HCT116 (cell line): ENCODE measurements around the gene ATP6V1G2. TPM values are rescaled to one million over a fixed set of nuclear protein-coding genes. Genes with fewer than 3 reads are reported as not detected.

Experiments
- ATAC-seq: fragments of 200-7000 bp; cut with Tn5 transposase; 2 replicates; pipeline ENCODE4 v1.9.1; 2020; ENCODE audit warnings: mild to moderate bottlenecking, moderate library complexity
- BruUV-seq: library from RNA; stranded (reverse); fragments of 400-500 nt; replicated peaks from 2 replicates; lab custom pipeline; 2021; lab: Mats Ljungman, UMichigan
- CTCF ChIA-PET: fragments of 300-600 bp; sonication (Branson Sonifier 250); formaldehyde crosslinking; loops from one replicate; lab custom pipeline; 2021; ENCODE audit warnings: antibody characterized with exemption; lab: Charles Lee
- POLR2A ChIA-PET: fragments of 300-600, 350-600 bp; sonication (Branson Sonifier 250); formaldehyde crosslinking; loops from one replicate; lab custom pipeline; 2021; ENCODE audit warnings: antibody characterized with exemption; lab: Charles Lee
- RAD21 ChIA-PET, 2 experiments: fragments of 300-600 bp; sonication (Branson Sonifier 250); formaldehyde crosslinking; loops; one replicate each; lab custom pipeline; 2023; ENCODE audit warnings: low total read pairs in 2 of 2; ENCODE audit not compliant: uncharacterized antibody in 2 of 2, unreplicated experiment in 2 of 2, low non-redundant PET in 1 of 2; lab: Charles Lee
- DNase-seq: peaks from one replicate; pipeline ENCODE4 v3.0.0-alpha.2; 2010; ENCODE audit warnings: low read depth, low spot score
- H2AFZ ChIP-seq: fragments of 200-600 bp; shearing (Covaris generic), sonication (generic); 2 replicates; pipeline ENCODE4 v1.6.1; 2017; ENCODE audit warnings: low read depth, mixed run types, mixed read lengths, antibody characterized with exemption, low read length; ENCODE audit not compliant: poor library complexity, severe bottlenecking
- H3K27ac ChIP-seq: 2 replicates; pipeline ENCODE4 v1.5.1; 2012; ENCODE audit warnings: low read depth, low read length
- H3K27me3 ChIP-seq: fragments of 200-600 bp; sonication (generic); 2 replicates; pipeline ENCODE4 v1.6.1; 2016; ENCODE audit warnings: mixed run types, low read length, mixed read lengths; ENCODE audit not compliant: insufficient read depth
- H3K36me3 ChIP-seq, 2 experiments: fragments of 200-500 bp in 1 of 2; fragments of 200-600 bp in 1 of 2; sonication (Bioruptor generic) in 1 of 2; sonication (generic) in 1 of 2; 2 replicates each; pipeline versions ENCODE4 v1.5.1 to v1.6.1; 2014 to 2016; ENCODE audit warnings: low read length in 2 of 2, inconsistent platforms in 1 of 2, mixed read lengths in 1 of 2, mixed run types in 1 of 2; ENCODE audit not compliant: insufficient read depth in 2 of 2, control insufficient read depth in 1 of 2
- H3K4me1 ChIP-seq, 2 experiments: fragments of 200-600 bp in 1 of 2; sonication (generic) in 1 of 2; 2 replicates each; pipeline versions ENCODE4 v1.5.1 to v1.6.1; 2012 to 2017; ENCODE audit warnings: low read length in 2 of 2, inconsistent platforms in 1 of 2, mild to moderate bottlenecking in 1 of 2, mixed read lengths in 1 of 2, mixed run types in 1 of 2, moderate library complexity in 1 of 2; ENCODE audit not compliant: insufficient read depth in 2 of 2, control insufficient read depth in 1 of 2
- H3K4me2 ChIP-seq: fragments of 200-600 bp; sonication (generic); 2 replicates; pipeline ENCODE4 v1.6.1; 2017; ENCODE audit warnings: mixed run types, low read length, mixed read lengths
- H3K4me3 ChIP-seq, 2 experiments: fragments of 200-600 bp in 1 of 2; sonication (generic) in 1 of 2; replicated peaks in 1 of 2; 2 replicates each; pipeline ENCODE4 v1.5.1; 2011 to 2016; ENCODE audit warnings: low read length in 2 of 2, control low read depth in 1 of 2, low read depth in 1 of 2, mild to moderate bottlenecking in 1 of 2, mixed read lengths in 1 of 2, mixed run types in 1 of 2
- H3K79me2 ChIP-seq: fragments of 200-600 bp; sonication (generic); 2 replicates; pipeline ENCODE4 v1.6.1; 2017; ENCODE audit warnings: mild to moderate bottlenecking, mixed run types, low read length, moderate library complexity, mixed read lengths; ENCODE audit not compliant: insufficient read depth
- H3K9ac ChIP-seq: fragments of 200-600 bp; sonication (generic); 2 replicates; pipeline ENCODE4 v1.6.1; 2016; ENCODE audit warnings: low read length, mixed read lengths
- H3K9me2 ChIP-seq: fragments of 200-600 bp; sonication (generic), shearing (Covaris generic); 2 replicates; pipeline ENCODE4 v1.6.1; 2017; ENCODE audit warnings: mixed run types, mild to moderate bottlenecking, moderate library complexity; ENCODE audit not compliant: insufficient read depth
- H3K9me3 ChIP-seq, 2 experiments: fragments of 200-500 bp in 1 of 2; fragments of 200-600 bp in 1 of 2; sonication (Bioruptor generic) in 1 of 2; sonication (generic) in 1 of 2; 2 replicates each; pipeline ENCODE4 v1.6.1; 2014 to 2017; ENCODE audit warnings: low read length in 2 of 2, mixed read lengths in 2 of 2, inconsistent platforms in 1 of 2, low read depth in 1 of 2, mild to moderate bottlenecking in 1 of 2, mixed run types in 1 of 2, moderate library complexity in 1 of 2; ENCODE audit not compliant: control insufficient read depth in 1 of 2, insufficient read depth in 1 of 2
- H4K20me1 ChIP-seq: fragments of 200-600 bp; sonication (generic), shearing (Covaris generic); 2 replicates; pipeline ENCODE4 v1.6.1; 2017; ENCODE audit warnings: mixed run types, mild to moderate bottlenecking, moderate library complexity; ENCODE audit not compliant: insufficient read depth
- CBX3 ChIP-seq: IDR thresholded peaks from 2 replicates; pipeline ENCODE4 v1.6.1; 2012; ENCODE audit warnings: low read depth
- CEBPB ChIP-seq: IDR thresholded peaks from 2 replicates; pipeline ENCODE4 v1.6.1; 2012; ENCODE audit warnings: low read depth
- EGR1 ChIP-seq: IDR thresholded peaks from 2 replicates; pipeline ENCODE4 v1.6.1; 2012; ENCODE audit warnings: low read depth
- EZH2 ChIP-seq: fragments of 200-600 bp; sonication (generic); IDR thresholded peaks from 2 replicates; pipeline ENCODE4 v1.6.1; 2017; ENCODE audit warnings: antibody characterized with exemption, mixed run types
- FOSL1 ChIP-seq: IDR thresholded peaks from 2 replicates; pipeline ENCODE4 v1.6.1; 2012; ENCODE audit warnings: low read depth
- JUND ChIP-seq: IDR thresholded peaks from 2 replicates; pipeline ENCODE4 v1.6.1; 2012
- RAD21 ChIP-seq: IDR thresholded peaks from 2 replicates; pipeline ENCODE4 v1.6.1; 2012; ENCODE audit warnings: low read depth, mild to moderate bottlenecking
- REST ChIP-seq: IDR thresholded peaks from 2 replicates; pipeline ENCODE4 v1.6.1; 2012; ENCODE audit warnings: low read depth
- SIN3A ChIP-seq: IDR thresholded peaks from 2 replicates; pipeline ENCODE4 v1.6.1; 2012; ENCODE audit warnings: low read depth
- YY1 ChIP-seq: IDR thresholded peaks from 2 replicates; pipeline ENCODE4 v1.6.1; 2011; ENCODE audit warnings: low read length, low read depth, moderate library complexity, mild to moderate bottlenecking; ENCODE audit not compliant: insufficient replicate concordance; ENCODE audit errors: extremely low read depth
- ZFX ChIP-seq: fragments of 450-650 bp; IDR thresholded peaks from 2 replicates; pipeline ENCODE4 v1.6.1; 2017
- ZNF274 ChIP-seq: fragments of 200-500 bp; sonication (Bioruptor generic); IDR thresholded peaks from 2 replicates; pipeline ENCODE4 v1.6.1; 2014; ENCODE audit warnings: mild to moderate bottlenecking, low read depth, low read length, inconsistent platforms
- intact Hi-C: fragments of 100-400 bp; cut with micrococcal nuclease; formaldehyde crosslinking; loops from 2 replicates; pipeline ENCODE4 v1.10.0; 2022
- total RNA-seq: library from RNA; stranded (reverse); gene quantifications from one replicate; pipeline ENCODE4 v1.2.1, GENCODE V29; 2021; ENCODE audit not compliant: unreplicated experiment

ATP6V1G2 gene
- total RNA-seq, 1 experiment from 2014 or later = 1.8 TPM

DNA sequence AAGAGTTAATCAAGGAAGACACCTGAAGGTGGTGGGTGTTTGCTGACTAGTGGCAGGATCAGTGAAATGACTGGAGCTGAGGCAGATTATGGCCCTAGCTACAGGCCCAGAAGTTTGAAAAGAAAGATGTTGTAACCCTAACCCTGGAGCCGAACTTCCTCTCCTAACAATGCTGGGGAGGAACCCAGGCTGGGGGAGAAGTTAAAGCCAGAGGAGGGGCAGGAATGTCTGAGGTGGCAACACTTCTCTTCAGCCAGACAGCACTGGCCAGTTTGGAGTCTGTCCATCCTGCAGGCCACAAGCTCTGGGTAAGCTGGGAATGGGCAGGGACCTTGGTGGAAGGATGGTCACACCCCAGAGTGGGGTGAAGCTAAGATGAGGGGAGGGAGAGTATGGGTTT lies 39.6 kb upstream of the ATP6V1G2 start, which contains the start of gene LST1:
Gene LST1 (plus strand): TSS at position 270 of the 400 bp plus-strand sequence. CDS start 1,023 bp downstream, outside the sequence.
- H3K27me3 ChIP-seq = no peaks in the 10 kb centered on the region
- no peak within 1 kb of the TSS for H3K27ac ChIP-seq
- ChIA-PET POLR2A (no interaction called here), RAD21 (no interaction called here), CTCF (interaction anchor here (0.6 to 7.8 kb wide), 3 partner anchors 8 to 35 kb away, joined by 3 to 70 read pairs (median 4); no protein-coding TSS in a partner anchor)
- H3K36me3 ChIP-seq = no peaks in the 10 kb centered on the region
- ATAC-seq (no peak), DNase-seq (no peak)
- no peaks in the 10 kb centered on the region for H4K20me1 ChIP-seq
- H3K9me2 ChIP-seq = no peaks in the 10 kb centered on the region
- H3K4me2 ChIP-seq = no peak within 1 kb of the TSS
- H3K79me2 ChIP-seq = no peaks in the 10 kb centered on the region
- intact Hi-C loops = no loop called here
- H3K4me1 ChIP-seq = peaks cover 4 to 10% of the 10 kb centered on the region in 2 experiments; a peak in 2 of 4 replicates
- TF ChIP-seq ZFX (no peak), JUND (no peak), FOSL1 (no peak), SIN3A (no peak), ZNF274 (no peak), RAD21 (no peak), EGR1 (no peak), CBX3 (no peak), CEBPB (no peak), YY1 (no peak), EZH2 (no peak), REST (no peak)
- no peak within 1 kb of the TSS for H3K9ac ChIP-seq
- no peak within 1 kb of the TSS for H2AFZ ChIP-seq
- BruUV-seq = no TSS peak
- no peaks in the 10 kb centered on the region for H3K9me3 ChIP-seq
- H3K4me3 ChIP-seq = no peak within 1 kb of the TSS
